ENCODE results near the gene NAA40.

NAA40 gene

DNA sequence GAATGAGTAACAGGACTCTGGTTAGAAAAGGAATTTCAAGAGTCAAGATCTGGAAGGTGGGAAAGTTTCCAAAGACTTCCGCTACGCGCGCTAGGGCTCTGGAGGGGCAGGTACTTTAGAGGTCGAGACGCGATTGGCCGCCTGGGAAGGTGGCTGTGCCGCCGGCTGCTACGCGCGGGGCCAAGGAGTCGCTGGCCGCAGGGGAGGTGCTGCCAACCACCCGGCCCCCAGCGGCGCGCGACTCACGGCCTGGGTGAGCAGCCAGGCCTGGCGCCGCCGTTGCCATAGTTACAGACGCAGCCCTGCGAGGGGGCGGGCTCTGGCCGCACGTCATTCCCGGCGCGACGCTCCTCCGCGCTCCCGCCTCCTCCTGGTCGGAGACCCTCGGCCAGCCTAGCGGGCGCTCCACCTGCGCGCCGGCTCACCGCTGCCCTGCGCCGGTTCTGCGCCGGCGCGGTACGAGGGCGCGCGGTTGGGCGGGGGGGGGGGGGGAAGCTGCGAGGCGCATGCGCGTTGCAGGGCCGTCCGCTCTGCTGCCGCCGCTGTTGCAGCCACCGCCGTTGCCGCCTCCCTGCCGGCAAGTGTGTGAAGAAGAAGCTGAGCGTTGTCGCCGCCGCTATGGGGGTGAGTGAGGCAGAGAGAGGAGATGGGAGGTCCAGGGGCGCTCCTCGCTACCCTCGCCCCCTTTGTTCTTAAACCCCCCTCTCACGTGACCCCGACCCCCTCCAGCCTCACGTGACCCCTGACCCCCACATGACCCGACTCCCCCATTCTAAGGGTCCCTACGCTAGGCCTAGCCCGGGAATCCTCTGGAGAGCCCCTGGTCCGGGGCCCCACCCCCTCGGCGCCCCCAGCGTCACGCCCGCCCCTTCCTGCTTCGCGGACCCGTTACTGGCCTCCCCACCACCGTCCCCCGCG, at the start of gene NAA40:
Gene NAA40 (plus strand): TSS at position 524 of the 918 bp plus-strand sequence. CDS start 95 bp downstream, at position 619.
- peak; percentile 76 to 87 (median 84) for DNase-seq

DNA sequence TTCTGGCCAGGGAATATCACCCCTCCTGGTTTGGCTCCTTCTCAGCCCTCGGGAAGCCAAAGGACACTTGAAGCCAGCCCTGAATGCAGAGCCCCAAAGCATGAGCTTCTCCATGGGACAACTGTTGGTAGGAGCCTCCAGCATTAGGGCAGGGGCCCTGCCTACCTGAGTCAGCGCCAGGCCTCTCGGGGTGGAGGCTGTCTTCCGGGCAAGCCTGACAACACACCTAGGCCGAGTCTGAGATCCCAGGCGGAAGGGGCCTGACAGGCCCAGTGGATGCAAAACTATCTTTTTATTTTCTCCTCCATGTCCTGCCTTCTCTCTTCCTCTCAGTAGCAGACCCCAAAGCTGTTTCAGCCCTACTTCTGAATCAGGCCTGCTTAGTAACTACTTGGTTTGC, 49.5 kb upstream of the NAA40 start:
- DNase-seq = no peak

DNA sequence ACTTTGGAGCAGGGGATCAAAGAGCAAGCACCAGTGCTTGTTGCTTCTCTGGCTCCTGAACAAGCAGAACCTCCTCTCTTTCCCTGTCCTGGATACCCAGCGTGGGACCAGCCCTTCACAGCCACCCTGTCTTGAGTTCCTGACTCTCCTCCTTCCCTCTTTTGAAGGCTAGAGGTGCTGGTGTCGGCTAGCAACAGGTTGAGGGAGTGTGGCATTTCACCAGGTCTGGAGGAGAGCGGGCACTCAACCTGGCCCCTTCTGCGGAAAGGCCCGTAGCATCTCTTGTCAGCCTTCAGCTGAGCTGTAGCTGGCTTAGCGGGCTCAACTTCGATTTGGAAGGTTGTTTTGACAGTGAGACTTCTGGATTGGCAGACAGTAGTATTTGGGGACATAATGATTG, 48.4 kb upstream of the NAA40 start:
- DNase-seq = no peak

DNA sequence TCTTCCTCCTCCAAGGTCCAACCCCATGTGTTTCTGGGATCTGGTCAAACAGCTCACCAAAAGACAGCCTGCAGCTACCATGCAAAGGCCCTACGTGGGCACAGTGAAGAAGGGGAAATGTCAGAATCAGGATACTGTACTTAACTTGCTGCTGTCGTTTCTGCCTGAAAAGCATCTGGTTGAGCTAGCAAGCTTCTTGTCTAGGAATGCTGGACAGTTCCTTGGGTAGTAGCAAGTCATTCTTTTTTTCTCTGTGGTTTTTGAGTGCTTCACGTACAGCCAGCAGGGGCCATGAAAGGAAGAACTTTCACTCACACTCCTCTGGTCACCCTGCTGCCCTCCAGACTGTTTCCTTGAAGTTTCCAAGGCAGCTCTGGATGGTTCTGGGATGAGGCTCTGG, 46.6 kb upstream of the NAA40 start:
- DNase-seq = no peak

DNA sequence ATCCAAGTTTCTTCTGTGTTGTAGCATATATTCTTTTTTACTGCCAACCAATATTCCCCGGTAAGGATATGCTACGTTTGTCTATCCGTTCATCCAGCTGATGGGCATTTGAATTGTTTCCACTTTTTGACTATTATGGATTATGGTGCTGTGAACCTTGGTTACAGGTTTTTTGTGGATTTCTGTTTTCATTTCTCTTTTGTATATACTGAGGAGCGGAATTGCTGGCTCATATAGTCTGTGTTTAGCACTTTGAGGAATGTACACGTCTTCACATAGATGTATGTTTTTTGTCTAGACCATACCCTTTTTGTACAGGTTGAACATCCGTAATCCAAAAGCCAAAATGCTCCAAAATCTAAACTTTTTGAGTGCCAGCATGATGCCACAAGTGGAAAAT, 45.4 kb upstream of the NAA40 start:
- DNase-seq = no peak

DNA sequence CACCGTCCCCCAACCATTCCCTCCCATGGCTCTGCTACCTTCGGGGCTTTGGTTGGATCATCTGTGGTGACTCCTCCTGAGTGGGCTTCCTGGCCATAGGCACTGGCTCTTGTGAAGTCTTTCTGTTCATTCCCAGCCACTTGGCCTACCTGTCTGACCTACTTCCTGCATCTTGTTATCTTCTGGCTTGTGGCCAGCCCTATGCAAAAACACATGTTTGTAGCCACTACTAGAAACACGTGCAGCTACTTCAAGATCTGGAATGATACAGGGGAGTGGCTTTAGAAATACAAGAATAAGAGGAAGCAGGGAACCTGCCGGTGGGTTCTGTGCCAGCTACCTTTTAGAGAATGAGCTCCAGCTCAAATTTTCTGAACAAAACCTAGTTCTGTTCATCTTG, 42.7 kb upstream of the NAA40 start:
- no peak for DNase-seq

DNA sequence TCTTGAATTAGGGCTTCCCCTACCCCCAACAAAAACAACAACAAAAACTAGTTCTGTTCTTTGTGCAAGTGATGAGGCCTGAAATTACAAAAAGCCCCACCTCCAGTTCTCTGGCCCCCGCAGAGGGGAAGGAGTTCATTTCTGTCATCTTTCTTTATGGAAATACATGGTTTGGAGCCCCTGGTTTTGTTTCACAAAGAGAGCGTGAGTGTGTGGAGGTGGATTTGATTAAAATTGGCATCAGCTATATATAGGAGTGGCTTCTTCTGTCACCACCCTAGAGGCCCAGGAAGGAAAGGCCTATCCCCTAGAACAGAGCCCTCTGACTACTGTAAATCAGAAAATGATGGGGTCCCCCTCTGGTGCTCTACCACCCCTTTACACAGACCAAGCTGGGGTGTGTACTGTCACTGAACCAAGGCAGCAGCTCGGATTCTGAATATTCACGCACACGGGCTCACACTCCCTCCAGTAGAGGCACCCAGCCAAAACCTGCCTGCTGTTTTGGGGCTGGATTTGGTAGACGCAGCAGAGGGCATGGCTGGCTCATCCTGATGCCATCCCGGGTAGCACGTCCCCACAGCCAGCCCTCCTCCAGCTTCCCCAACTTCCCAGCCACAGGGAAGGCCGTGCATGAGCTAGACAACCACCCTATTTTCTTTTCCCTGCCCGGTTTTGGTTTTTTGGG, 41.2 kb upstream of the NAA40 start:
- DNase-seq = no peak

DNA sequence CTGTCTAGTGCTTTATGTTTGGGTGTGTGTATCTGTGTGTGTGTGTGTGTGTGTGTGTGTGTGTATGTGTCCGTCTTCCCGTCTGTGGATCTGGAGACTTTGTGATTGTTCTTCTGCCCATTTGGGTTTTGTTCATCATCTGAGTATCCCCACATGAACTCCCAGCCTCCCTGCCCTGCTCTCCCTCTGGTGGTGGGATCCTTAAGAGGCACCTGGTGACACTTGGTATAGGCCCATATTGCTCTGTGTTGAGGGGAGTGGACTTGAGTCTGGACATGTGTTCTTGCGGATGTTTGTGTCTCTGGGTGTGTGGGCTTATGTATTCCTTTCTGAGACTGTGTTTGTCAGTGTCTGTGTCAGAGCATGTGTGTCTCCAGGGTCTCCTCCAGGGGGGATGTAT, 37.1 kb upstream of the NAA40 start:
- DNase-seq = no peak

DNA sequence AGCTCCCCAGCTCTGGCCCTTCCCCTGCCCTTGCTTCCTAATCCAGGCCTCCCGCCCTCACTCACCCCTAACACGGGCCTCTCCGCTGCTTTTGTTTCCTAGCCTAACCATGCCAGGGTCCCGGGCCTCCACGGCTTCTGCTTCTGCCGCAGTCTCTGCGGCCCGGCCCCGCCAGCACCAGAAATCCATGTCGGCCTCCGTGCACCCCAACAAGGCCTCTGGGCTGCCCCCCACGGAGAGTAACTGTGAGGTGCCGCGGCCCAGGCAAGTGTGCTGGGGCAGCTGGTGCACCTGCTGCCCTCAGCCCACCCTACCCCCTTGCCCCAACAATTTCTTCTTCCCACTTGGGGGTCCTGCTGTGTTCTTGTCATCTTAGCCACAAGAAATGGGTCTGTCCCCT, 34.9 kb upstream of the NAA40 start:
- DNase-seq = no peak

DNA sequence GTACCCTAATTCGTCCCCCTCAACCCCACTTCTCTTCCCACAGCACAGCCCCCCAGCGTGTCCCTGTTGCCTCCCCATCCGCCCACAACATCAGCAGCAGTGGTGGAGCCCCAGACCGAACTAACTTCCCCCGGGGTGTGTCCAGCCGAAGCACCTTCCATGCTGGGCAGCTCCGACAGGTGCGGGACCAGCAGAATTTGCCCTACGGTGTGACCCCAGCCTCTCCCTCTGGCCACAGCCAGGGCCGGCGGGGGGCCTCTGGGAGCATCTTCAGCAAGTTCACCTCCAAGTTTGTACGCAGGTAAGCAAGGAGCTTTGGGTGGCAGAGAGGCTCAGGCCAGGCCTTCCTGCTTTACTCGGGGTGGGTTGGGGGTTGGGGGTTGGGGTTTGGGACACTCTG, 34.1 kb upstream of the NAA40 start:
- no peak for DNase-seq

DNA sequence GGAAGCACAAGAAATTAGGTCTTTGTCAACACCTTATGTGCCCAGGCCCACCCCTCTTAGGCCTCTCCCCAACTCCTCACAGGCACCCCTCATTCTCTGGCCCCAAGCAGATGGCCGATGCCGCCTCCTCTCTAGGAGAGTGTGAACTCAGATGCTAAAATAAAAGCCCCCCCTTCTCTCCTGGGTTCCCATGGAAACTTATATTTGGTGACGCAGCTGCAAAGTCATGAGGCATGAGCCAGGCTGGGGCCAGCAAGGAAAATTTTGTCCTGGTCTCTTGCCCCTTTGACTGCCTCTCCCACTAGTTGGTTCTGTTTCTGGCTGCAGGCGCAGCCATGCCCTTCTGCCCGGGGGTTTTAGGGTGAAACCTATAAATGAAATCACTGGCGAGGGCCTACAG, 33.6 kb upstream of the NAA40 start:
- no peak for DNase-seq

DNA sequence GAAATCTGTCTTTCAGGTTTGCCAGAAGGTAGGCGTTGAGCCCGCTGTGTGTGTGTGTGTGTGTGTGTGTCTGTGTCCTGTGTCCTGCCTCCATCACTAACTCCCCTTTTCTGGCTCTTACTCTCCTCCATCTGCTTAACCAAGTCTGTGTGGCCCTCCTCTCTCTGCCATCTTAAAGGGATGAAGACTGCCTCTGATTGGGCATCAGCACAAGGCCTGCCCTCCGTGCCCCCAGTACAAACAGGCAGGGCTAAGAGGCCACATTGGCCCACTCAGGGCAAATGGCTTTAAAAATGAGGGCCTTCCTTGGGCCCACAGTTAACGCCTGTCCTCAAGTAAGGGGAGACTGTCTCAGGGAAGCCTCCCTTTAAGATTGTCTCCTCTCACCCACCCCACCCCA, 32.7 kb upstream of the NAA40 start:
- DNase-seq = no peak

DNA sequence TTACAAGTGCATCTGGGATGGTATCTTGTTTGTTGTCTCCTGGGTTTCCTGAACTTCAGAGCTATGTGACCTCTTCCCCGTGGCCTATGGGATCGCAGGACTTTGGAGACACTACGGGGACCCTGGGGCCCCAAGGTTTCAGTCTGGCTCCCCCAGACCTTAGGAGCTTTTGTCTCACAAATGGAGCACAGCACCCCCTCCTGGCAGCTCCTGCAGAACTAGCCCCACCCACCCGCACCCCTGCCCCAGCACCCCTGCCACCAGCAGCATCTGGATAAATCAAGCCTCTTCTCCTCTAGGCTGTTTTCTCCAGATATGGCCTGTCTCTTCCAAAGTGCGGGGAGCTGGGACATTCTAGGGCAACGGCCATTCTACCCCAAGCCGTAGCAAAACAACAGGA, 32.2 kb upstream of the NAA40 start:
- peak in 3 of 4 experiments; percentile 33 to 41 (median 34) for DNase-seq

DNA sequence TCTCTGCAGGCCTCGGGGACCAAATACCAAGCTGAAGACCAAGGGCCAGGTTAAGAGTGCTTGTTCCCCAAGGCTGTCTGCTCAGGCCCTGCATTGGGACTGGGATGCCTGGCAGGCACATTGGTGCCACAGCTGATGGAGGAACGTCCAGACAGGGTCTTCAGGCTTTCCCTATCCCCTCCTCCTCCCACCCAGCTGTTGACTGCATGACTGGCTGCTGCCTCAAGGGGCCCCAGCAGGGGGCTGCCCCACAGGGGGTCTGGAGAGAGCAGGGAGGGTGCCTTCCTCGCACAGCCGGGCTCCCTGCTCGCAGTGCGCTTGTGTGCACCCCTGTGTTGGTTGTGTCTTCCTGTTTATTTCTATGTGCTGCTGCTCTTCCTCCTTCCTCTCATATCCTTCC, 31.7 kb upstream of the NAA40 start:
- DNase-seq = no peak

DNA sequence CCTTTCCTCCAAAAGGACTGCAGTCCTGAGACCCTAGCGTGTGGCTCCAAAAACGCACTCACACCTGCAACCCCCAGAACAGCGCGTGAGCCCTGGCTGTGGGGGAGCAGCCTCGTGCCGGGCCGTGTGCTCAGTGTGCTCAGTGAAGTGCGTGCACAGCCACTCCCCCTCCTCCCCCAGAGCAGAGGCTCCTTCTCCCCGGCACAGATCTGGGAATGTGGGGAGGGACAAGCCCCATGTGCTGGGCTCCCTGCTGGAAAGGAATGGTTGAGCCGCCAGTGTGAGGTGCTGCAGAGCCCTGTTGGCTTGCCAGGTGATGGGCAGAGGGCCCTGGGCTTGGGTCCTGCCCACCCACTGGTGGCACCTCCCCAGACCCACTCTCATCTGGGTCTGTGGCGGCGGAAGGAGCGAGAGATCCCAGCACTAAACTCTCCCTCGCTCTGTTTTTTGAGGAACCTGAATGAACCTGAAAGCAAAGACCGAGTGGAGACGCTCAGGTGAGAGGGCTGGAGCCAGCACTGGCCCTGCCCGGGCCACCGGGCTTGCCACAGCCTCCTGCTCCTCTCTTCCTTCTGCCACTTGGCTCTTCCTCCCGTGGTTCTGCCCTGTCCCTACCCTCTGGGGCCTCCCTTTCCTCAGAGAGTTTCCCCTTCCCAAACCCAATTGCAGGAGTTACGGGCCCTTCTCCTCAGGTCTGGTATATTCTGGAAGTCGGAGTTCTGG, 30.8 kb upstream of the NAA40 start:
- no peak for DNase-seq

DNA sequence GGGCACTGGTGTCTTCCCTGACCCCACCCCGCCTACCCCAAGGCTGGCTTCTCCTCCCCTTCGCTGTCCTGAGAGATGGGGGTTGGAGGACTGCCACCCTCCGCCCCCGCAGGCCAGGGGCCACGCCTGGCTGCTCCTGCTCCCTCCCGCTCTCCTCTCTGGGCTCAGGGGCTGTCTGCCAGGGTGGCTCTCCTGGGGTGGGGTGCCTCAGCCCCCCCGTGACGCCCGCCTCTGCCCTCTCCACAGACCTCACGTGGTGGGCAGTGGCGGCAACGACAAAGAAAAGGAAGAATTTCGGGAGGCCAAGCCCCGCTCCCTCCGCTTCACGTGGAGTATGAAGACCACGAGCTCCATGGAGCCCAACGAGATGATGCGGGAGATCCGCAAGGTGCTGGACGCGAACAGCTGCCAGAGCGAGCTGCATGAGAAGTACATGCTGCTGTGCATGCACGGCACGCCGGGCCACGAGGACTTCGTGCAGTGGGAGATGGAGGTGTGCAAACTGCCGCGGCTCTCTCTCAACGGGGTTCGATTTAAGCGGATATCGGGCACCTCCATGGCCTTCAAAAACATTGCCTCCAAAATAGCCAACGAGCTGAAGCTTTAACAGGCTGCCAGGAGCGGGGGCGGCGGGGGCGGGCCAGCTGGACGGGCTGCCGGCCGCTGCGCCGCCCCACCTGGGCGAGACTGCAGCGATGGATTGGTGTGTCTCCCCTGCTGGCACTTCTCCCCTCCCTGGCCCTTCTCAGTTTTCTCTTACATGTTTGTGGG, 30.0 kb upstream of the NAA40 start:
- DNase-seq = no peak

DNA sequence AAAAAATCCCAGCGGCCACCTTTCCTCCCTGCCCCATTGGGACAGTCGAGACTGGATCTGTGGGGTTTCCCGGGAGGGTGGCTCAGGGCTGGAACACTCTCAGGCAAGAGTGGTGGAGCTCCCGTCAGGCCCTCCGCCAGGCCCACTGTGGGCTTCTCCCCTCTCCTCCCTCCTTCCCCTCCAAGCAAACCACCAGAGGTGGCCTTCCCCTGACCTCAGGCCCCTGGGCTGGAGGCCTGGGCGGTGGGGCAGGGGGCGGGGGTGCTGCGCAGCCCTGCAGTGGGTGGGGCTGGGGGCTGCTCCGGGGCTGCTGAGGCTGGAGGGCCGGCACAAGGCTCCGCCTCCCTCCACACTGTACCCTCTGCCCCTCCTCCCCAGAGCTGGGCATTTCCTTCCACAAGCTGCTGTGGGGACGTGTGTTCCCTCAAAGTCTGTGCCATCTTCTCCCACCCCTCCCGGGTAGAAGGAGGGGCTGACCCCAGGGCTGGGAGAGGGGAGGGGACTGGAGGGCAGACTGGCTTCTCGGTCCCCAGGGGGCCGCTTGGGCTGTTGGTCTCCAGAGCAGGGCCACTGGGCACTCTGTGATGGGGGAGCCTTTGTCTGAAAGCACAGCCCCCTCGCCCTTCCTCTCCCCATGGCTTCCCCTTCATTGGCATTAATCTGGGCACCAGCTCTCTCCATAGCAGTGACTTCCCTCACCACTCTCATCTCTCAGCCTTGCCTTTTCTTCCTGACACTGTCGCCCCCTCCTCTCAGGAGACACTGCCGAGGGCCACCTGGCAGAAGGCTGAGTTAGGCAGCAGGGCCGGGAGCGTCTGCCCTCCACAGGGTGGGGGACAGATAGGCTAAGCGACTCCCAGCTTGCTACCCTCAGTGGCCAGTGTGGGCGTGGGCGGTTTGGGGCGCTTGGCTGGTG, 29.0 kb upstream of the NAA40 start:
- no peak for DNase-seq

DNA sequence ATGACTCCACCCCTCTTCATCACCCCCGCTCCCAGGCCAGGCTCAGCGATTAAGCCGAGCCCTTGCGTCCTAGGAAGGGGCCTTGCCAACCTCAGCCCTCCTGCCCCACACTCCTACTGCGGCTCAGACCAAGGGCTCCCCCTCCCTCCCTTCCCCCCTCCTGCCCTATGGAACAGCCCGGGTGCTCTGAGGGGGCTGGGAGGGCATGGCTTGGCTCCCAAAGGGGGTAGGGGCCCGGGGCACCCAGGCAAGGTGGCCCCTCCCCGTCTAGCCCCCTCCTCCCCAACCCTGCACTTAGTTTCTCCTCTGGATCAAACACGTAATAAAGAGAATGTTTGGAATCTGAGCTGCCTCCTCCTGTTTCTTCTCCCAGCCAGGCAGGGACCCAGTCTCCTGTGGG, 28.1 kb upstream of the NAA40 start:
- no peak for DNase-seq

DNA sequence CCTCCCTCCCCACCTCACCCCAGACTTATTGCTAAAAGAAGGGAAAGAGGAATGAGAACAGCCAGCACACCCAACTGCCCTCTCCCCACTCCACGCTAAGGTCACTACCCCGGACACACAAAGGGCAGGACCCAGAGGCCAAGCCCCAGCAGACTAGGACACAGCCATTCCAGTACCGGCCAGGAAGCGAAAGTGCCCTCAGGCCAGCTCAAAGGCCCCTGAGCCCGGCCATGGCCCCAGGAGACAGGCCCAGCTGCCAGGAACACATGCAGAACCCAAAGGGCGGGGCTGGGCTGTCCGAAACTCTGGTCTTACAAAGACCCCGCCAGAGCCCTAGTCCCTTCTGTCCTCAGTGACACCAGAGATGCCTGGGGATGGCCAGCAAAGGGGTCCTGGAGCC, 27.4 kb upstream of the NAA40 start:
- no peak for DNase-seq

DNA sequence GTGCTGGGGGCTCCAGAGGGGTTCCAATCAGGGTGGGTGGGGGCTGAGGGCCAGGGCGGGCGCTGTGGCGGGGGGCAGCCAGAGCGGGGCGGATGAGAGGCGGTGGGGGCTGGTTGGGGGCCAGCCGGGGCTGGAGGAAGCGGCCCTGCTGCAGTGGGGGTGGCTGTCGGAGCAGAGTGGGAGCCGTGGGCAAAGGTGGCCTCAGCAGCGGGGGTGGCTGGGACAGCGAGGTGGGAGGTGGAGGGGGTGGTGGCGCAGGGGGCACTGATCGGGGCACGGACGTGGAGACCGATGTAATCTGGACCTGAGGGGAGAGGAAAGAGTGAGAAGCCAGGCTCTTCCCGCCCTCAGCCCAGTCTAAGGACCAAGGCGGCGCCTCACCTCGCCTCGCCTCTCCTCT, 26.9 kb upstream of the NAA40 start:
- no peak for DNase-seq

DNA sequence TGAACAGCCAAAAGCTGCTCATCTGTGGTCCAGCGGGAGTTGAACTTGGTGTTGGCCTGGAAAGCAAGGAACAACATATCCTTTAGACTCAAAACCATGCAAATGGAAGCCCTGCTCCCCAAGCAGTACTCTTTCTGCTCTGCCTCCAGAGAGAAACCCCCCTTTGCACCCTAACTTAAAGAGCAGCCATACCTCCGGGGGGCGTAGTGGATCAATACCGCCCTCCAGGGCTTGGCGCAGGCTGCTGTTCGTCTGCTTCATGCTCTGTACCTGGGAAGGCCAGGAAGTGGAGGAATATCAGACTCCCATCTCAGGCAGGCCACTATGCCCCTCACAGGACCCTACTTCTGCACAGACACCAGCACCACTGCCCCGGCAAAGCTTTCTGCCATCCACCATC, 26.1 kb upstream of the NAA40 start:
- DNase-seq = no peak
